WERI-Rb-1 (cell line): ENCODE measurements around the gene CETN2.

Source experiments
- DNase-seq: peaks from one replicate; pipeline ENCODE4 v3.0.0-alpha.2; 2020
- H3K27ac ChIP-seq: fragments of 250-450 bp; sonication (Bioruptor Pico); 2 replicates; pipeline ENCODE4 v1.5.1; 2020; ENCODE audit warnings: mild to moderate bottlenecking, moderate library complexity
- H3K27me3 ChIP-seq: fragments of 250-450 bp; sonication (Bioruptor Pico); 2 replicates; pipeline ENCODE4 v1.5.1; 2021; ENCODE audit warnings: mild to moderate bottlenecking, low read depth, moderate library complexity; ENCODE audit not compliant: insufficient read depth, severe bottlenecking
- H3K36me3 ChIP-seq: fragments of 250-450 bp; sonication (Bioruptor Pico); 2 replicates; pipeline ENCODE4 v1.5.1; 2020; ENCODE audit warnings: mild to moderate bottlenecking, moderate library complexity
- H3K4me3 ChIP-seq: 2 replicates; pipeline ENCODE4 v1.5.1; 2011; ENCODE audit warnings: low read depth, mild to moderate bottlenecking, control low read depth, low read length
- H3K9me3 ChIP-seq: fragments of 250-450 bp; sonication (Bioruptor Pico); 2 replicates; pipeline ENCODE4 v1.5.1; 2021; ENCODE audit warnings: mild to moderate bottlenecking, moderate library complexity; ENCODE audit not compliant: severe bottlenecking
- CTCF ChIP-seq: IDR thresholded peaks from 2 replicates; pipeline ENCODE4 v1.5.1; 2011; ENCODE audit warnings: low read depth, mild to moderate bottlenecking, control low read depth, inconsistent platforms, low read length

Gene CETN2

GRCh38 chrX:152818356-152818755 is 12.2 kb downstream of the CETN2 start:
- H3K27ac ChIP-seq, result no peak overlapping the region
- H3K4me3 ChIP-seq, result no peak overlapping the region
- no peak for TF ChIP-seq CTCF
- H3K9me3 ChIP-seq, result no peaks in the 10 kb centered on the region
- DNase-seq, result no peak
- H3K27me3 ChIP-seq, result peaks cover 16% of the 10 kb centered on the region
- H3K36me3 ChIP-seq, result no peaks in the 10 kb centered on the region

GRCh38 chrX:152817078-152817764 is 13.3 kb downstream of the CETN2 start:
- peak; percentile 60 for TF ChIP-seq CTCF
- no peak overlapping the region for H3K27ac ChIP-seq
- H3K9me3 ChIP-seq, result no peaks in the 10 kb centered on the region
- peaks cover 9% of the 10 kb centered on the region for H3K27me3 ChIP-seq
- no peaks in the 10 kb centered on the region for H3K36me3 ChIP-seq
- DNase-seq, result peak; percentile 53
- H3K4me3 ChIP-seq, result no peak overlapping the region

GRCh38 chrX:152814048-152814447 is 16.5 kb downstream of the CETN2 start:
- Histone ChIP-seq H3K27ac (no peak overlapping the region), H3K4me3 (no peak overlapping the region), H3K36me3 (no peaks in the 10 kb centered on the region), H3K9me3 (no peaks in the 10 kb centered on the region), H3K27me3 (no peaks in the 10 kb centered on the region)
- no peak for DNase-seq
- TF ChIP-seq CTCF, result no peak

- DNase-seq, result no peak
- no peak overlapping the region for H3K27ac ChIP-seq
- H3K36me3 ChIP-seq, result no peaks in the 10 kb centered on the region
- no peak overlapping the region for H3K4me3 ChIP-seq
- no peak for TF ChIP-seq CTCF
- H3K9me3 ChIP-seq, result no peaks in the 10 kb centered on the region
- H3K27me3 ChIP-seq, result peaks cover 3% of the 10 kb centered on the region
These were observed 17.4 kb downstream of the CETN2 start for GRCh38 chrX:152813206-152813605.

GRCh38 chrX:152810403-152810802 is 20.2 kb downstream of the CETN2 start:
- no peak overlapping the region for H3K4me3 ChIP-seq
- no peak for TF ChIP-seq CTCF
- DNase-seq, result no peak
- no peaks in the 10 kb centered on the region for H3K9me3 ChIP-seq
- H3K27me3 ChIP-seq, result peaks cover 22% of the 10 kb centered on the region
- H3K27ac ChIP-seq, result no peak overlapping the region
- no peaks in the 10 kb centered on the region for H3K36me3 ChIP-seq

GRCh38 chrX:152806035-152806434 is 24.5 kb downstream of the CETN2 start:
- no peak for DNase-seq
- no peak for TF ChIP-seq CTCF
- Histone ChIP-seq H3K27me3 (peaks cover 49% of the 10 kb centered on the region), H3K36me3 (no peaks in the 10 kb centered on the region), H3K27ac (no peak overlapping the region), H3K4me3 (no peak overlapping the region), H3K9me3 (no peaks in the 10 kb centered on the region)
